Stimulated activated CD8-positive, alpha-beta memory T cell treated with anti-CD3 and anti-CD28 coated beads, Interleukin-4, amount 100 ng/mL, for 4 hours (primary cell): ENCODE measurements around the gene POLG.

Experiments
- DNase-seq, 2 donors: peaks; one replicate each; pipeline ENCODE4 v3.0.0-alpha.2; 2020; ENCODE audit warnings: low read depth in 2 of 2, low spot score in 1 of 2

POLG gene

DNA sequence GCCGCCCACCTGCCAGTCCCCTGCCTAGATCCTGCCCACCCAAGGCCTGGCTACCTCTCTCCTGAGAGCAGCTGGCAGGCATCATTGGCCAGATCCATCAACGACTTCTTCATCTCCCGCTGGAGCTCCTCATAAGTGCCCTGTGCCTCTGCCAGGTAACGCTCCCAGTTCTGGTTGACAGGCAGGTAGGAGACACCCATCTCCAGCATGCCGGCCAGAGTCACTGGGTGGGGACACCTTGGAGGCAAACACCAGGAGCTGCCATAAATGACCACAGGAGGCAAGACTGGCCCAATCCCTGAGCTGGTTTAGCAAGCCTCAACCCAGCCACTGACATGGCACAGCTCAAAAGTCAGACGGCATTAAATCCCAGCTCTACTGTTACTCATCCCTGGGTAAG is 7.5 kb downstream of the POLG start:
- DNase-seq: no peak

DNA sequence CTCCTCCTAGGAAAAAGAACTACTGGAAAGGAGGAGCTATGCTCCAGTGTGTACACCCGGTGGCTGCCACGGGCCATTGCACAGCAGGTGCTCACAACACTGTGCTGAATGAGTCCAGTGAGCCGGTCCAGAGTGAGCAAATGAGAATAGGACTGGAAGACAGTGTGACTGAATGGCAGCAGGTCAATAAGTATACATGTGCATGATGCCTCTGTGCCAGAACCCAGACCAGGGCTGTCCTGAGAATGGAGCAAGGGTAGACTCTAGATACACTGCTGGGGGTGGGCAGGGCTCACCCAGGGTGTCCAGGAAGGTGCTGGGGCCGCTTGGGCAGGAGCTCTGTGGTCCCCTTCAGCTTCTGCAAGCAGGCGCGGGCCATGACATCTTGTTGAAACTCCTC is 8.3 kb downstream of the POLG start:
- no peak for DNase-seq

DNA sequence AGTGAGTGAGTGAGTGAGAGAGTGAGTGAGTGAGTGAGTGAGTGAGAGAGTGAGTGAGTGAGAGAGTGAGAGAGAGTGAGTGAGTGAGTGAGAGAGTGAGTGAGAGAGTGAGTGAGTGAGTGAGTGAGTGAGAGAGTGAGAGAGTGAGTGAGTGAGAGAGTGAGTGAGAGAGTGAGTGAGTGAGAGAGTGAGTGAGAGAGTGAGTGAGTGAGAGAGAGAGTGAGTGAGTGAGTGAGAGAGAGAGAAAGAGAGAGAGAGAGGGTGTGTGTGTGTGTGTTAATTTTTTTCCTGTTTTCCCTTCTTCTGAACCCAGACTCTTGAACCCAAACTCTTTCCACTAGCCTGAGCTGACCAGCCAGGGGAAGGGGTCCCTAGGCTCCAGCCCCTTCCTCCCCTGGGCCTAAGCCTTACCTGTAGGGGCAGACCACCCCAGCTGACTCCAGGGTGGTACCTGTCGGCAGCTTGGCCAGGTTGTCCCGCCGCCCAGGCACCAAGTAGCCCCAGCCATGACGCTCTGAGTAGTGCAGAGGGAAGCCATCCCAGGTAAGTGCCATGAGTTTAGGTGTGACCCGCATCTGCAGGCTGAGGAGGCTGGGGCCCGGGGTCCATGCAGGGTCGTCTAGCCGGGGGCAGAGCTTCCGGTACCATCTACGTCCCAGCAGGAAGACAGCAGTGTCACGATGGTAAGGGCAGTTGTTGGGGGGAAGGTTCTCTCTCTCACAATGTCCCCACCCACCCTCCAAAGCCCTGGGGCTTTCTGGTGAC is 9.4 kb downstream of the POLG start:
- no peak for DNase-seq

DNA sequence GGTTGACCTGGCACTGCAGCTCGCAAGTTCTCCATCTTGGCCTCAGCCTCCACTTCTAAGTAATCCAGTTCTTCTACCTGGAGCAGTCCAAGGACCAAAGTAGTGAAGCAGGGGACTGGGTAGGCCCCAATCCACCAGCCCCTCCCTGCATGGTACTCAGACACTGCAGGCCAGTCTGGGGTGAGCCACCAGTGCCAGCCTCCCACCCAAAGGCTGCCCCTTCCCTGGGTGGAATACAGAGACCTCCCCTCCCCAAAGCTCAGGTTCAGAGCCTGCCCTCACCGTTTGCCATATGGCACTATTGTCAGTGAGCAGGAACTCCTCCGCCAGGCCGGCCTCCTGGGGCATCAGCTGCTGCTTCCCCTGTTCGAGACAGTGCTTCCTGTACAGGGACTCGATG is 10.8 kb downstream of the POLG start:
- no peak for DNase-seq

DNA sequence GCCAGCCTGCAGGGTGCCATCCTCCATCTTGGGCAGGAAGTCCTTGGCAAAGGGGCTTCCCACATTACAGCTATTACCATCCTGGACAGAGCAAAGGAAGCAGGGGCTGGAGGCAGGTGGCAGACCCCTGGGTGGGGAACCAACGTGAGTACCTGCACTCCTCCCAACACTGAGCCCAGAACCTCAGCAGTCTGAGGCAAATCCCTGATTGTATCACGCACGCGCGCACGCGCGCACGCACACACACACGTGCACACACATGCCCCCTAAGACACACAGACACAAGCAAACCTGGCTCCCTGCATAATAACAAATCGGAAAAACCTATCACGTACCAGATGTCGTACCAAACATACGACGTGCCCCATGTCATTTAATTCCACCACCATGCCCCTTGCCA is 11.8 kb downstream of the POLG start:
- no peak for DNase-seq

DNA sequence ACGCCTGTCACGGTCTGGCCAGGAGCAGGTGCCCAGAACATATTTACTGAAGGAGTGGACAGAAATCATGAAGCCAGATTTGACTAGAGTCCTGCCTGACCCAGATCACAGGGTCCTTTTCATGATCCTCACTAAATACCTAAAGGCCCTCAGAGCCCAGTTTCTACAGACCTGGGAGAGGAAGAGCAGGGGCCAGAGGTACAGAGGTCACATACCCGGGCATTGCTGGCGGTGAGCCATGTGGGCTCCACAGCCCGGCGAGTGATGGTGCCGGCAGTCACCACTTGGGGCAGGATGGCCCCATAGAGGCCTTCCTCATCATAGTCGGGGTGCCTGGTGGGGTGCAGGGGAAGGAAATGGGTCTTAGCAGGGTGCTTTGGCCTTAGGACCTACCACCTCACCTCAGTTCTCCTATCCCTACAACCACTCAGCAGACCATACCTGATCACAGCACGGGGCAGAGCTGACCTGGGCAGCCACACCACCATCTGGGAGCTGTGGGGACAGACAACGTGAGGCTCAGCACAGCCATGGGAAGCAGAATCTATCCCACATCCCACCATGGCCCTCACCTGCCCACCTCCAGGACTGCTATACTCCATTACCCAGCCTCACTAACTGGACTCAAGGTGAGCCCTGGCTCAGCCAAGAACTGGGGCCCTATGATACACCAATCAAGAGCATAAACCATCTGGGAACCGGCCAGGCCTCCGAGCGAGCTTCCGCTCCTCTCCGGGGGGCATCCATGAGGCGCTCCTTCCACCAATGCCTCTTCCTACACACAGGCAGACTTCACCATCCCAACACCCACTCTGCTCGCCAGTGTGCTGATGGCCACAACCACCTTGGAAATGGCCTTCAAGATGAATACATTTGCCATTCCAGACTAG is 12.9 kb downstream of the POLG start:
- DNase-seq: no peak

DNA sequence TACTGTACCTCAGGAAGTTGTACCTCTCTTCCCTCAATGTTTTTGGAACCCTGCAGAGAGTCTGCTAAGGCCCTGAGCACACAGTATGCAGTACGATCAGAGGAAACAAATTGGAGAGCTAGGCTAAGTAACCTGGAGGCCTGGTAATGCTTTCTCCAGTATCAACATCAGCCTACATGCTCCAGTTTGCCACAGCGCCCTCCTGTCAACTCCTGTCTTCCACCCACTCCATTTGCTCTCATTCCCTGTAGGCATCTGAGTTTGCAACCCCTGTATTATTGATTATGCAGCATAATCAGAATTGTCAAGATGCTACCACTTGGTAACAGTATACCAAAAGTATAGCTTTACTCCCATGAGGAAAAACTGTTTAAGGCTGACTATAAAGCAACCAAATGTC is 14.4 kb downstream of the POLG start:
- no peak for DNase-seq

DNA sequence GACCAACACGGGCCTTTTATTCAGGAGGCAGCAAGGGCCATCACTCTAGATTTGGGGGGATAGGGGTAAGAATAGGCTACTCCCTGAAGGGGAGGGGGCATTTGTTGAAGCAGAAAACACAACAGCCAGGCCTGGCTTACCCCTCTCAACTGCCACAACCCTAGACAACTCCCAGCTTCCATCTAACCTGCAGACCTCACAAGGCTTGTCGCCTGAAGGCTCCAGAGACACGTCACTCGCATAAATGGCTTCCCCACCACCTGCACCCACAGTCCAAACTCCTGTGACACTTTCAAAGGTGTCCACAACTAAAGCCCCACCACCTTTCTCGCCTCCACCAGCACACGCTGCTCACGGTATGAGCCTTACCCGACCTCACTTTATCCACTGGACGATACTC is 14.9 kb downstream of the POLG start:
- DNase-seq: no peak

DNA sequence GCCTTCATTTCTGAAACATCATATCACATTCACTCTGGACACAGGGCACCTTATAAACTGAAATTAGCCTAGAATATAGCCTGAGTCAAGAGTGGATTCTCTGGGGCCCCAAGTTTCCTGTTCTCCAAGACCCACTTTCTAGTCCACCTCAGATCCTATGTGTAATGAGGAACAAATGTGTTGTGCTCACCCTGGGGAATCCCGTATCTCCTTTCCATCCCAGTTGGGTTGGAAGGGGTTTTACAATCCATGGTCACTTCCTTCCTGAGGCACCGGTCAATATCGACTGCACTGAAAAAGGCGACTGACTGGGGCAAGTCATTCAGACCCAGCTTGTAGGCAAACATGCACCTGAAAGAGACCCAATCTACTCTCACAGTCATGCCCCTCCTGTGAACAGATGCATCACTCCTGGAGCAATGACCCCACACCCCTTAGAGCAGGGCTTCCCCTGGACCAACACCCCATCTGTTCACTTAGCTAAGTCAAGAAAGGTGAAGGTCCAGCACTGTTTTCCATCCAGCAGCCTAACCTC is 17.4 kb downstream of the POLG start:
- DNase-seq: no peak

DNA sequence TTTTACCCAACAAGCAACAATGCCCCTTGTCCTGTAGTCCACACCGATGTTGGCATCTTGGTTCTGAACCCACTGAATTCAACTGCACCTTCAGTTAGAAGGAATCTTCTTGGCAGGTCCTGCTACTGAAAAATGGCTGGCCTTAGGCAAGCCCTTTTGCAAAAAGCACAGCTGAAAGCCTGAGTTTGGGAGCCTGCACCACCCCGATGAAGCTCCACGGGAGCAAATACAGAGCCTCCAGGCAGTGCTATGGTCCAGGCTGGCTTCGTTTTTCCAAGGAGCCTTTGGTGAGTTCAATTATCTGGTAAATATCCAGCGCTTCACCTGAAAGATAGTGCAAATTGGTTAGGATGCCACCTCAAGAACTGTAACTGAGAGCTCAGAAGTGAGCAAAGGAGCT is 18.1 kb downstream of the POLG start:
- no peak for DNase-seq

DNA sequence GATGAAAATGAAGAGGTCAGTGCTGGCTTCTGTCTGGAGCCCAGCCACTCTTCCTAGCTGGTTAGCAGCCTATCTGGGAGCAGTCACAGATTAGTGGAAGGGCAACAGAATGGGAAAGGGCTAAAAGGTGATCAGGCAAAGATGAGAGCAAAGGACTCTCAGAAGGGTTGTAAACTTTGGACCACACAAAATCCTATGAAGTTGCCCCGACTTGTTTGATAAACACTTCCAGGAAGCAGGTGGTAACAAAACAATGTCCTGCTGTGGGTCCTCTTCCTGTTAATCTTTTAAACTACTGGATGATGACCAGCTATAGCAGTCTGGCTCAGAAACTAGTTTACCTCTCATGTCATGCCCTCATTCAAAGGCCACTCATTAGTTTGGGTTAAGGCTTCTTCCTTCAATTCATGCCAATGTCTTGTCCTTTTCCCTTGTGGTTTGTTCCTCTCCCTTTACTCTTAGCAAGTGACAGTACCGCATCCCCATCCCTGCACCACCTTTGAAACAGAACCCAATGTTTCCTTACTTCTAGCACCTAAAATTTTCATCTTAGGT is 19.2 kb downstream of the POLG start:
- no peak for DNase-seq

DNA sequence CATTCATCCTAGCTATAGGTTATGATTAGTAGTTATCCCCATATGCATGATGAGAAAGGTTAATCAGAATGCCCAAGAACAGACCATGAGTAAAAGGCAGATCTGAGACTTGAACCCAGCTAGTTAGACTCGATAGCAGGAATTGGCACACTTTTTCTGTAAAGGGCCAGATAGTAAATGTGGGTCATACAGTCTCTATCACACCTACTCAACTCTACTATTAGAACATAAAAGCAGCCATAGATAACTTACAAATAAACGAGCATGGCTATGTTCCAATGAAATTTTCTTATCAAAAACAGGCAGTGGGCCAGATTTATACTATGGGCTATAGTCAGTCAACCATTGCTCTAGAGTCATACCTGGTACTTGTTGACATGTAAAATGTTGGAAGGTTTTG is 24.6 kb downstream of the POLG start:
- no peak for DNase-seq

DNA sequence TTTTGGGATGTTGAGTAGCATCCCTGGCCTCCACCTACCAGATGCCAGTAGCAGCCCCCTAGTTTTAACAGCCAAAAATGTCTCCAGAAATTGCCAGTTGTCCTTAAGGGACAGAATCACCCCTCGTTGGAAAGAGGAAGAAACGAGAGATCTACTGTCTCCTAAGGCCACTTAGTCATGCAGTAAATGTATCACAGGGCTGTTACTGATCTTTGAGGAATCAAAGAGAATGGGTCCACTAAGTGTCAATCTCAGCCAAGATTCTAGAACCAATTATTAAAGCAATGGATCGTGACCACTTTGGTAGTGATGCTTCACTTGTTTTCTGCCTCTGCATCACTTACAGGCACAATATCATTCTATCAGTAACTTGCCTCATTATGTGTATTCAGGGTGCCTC is 26.4 kb downstream of the POLG start:
- DNase-seq: no peak

DNA sequence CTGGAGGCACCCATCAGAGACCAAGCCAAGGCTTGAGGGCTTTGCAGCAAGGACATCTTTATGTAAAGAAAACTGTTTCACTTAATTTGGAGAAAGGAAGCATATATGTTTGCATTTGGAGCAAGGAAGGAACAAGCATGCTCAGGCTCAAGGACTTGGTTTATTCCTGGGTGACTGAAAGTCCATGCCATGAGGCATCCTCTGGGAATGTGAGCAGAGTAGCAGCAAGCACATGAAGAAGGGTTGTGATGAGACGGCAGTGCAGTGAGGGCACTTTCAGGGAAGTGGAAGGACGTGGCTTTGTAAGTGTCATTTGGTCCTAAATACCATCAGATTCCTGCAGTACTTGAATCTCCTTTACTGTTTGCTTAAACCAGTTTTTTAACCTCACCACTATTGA is 26.8 kb downstream of the POLG start:
- no peak for DNase-seq

DNA sequence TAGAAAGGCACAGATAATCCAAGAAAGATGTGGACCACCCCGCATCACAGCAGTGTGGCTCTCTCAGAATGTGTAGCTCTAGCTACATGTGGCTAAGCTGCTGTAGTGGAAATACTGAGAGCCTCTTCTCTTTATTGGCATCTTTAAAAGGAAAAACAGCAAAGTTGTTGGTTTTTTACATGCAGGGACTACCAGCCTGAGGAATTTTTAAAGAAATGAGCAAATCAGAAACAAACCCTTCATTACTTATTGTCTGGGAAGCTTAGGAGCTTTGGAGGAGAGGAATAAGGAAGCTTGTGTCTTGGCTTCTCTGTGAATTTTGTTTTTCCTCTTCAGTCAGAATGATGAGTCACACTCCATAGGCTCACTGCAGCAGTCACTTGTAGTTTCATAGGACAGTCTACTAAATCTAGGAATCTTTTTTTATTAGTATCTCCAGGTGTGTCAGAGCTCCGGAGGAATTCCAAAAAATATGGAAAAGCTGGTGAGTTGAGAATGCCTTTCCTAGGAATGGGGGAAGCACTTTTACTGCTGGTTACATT is 27.5 kb downstream of the POLG start:
- no peak for DNase-seq

DNA sequence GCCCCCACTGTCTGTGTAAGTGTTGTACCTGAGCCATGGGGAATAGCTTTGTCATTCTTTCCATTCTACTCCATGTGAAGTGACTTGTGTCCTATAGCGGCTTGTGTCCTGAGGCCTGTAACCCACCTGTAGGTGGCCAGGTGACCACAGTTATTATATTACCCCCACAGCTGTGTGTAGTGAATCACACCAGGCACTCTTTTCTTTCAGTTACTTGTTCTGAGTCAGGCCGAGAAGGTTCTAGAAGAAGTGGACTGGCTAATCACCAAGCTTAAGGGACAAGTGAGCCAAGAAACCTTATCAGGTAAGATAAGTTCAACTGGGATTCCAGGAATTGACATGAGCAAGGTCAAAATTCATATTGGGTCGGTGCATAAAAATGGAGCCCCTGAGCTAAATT is 29.2 kb downstream of the POLG start:
- no peak for DNase-seq

DNA sequence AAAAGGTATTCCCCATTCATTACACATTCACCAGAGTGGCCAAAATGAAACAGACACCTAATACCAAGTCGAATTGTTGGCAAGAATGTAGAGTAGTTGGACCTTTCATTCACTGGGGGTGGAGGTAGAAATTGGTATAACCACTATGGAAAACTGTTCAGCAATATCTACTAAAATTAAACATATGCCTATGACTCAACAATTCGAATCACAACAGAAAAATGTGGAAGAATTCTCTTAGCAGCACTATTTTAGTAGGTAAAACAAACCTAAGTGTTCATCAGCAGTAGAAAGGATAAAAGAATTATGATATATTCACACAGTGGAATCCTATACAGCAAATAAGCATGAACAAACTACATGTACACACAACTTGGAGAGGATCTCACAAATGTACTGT is 30.6 kb downstream of the POLG start:
- no peak for DNase-seq

DNA sequence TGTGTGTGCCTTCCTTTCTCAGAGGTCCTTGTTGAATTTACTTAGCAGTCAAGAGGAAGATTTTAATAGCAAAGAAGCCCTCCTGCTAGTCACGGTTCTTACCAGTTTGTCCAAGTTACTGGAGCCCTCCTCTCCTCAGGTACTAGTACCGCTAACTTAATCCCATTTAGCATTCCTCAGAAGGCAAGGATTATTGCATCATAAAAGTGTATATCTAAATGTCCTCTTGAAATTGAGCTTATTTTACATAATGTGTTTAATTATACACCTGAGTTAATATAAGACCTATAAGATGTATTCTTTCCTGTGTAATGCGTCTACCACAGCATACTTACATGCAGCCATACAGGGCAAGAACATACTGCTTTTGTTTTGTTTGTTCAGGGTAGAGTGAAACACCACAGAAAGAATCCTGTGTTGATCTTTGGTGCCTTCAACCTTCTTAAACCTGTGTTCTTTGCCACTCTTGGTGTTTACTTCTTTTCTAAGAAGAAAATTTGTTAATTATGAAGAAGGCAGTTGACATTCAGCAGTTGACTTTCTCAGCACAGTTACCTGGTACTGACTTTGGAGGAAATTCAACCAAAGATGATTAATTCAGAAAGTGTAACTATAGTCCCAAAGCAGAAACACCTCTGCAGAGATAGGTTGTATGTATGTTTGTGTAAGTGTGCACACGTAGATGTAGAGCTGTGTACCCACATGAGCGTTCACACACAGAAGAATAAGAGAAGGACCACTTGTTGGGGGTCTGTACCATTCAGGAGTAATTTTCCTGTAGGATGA is 33.1 kb downstream of the POLG start:
- DNase-seq: no peak

DNA sequence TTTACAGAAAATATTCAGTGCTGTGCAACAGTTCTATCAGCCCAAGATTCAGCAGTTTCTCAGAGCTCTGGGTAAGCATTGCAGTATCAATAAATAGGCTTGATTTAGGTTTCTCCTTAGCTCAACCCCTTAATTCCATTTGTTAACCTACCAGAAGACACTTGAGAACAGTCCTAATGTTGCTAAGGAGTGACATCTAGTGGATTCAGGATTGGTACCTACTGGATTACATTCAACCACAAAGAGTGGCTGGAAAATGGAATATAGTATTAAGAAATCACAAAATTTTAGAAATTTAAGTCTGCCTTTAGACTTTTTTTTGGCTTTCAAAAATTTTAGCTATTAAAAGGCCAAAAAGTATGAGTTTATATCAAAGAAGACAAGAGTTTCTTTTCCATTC is 34.7 kb downstream of the POLG start:
- DNase-seq: no peak

DNA sequence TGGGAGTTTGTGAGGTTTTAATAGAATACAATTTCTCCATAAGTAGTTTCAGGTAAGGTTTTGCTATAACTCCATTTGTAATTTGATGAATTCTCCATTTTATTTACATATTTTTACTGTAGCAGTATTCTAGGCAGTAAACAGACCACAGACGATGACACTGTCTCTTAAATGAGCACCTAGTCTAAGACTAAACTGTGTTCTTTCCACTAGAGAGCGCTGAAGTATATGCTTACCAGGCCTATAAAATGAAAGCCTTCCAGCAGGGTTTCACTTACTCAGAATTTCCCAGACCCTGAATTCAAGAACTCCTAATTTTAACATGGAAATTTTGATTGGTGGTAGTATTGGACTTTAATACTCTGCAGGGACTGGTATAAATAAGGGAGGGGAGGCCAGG is 41.6 kb downstream of the POLG start:
- no peak for DNase-seq

DNA sequence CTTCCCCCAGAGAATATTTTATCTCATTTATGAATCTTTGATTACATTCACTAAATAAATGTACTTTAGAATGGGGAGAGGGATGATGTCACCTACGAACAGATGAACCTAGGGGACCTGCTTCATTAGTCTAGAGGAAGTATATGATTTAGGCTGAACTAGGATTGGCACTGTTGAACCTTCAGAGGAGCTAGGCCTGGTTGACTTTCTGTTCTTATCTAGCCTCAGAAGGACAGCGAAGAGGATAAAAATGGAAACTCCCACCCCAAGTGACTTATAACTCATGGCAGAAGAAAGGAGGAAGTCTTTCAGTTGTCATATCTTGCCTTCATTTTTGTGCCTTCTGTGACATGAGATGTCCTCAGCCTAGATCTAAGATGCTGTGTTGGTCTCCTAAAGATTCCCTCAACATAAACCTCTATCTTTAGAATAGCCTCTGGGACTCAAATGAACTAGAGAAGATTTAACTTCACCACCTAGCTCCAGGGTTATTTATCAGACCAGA is 42.6 kb downstream of the POLG start:
- DNase-seq: no peak
